GM21515 (cell line): Measurements from ENCODE around the gene ITIH3.

Experiments used
- ATAC-seq: cut with Tn5 transposase; IDR thresholded peaks from one replicate; pipeline ENCODE4 v1.9.1; 2021; ENCODE audit not compliant: unreplicated experiment

Gene ITIH3

GRCh38 chr3:52792961-52793695, 1.5 kb upstream of the ITIH3 start:
- ATAC-seq = no peak

DNA sequence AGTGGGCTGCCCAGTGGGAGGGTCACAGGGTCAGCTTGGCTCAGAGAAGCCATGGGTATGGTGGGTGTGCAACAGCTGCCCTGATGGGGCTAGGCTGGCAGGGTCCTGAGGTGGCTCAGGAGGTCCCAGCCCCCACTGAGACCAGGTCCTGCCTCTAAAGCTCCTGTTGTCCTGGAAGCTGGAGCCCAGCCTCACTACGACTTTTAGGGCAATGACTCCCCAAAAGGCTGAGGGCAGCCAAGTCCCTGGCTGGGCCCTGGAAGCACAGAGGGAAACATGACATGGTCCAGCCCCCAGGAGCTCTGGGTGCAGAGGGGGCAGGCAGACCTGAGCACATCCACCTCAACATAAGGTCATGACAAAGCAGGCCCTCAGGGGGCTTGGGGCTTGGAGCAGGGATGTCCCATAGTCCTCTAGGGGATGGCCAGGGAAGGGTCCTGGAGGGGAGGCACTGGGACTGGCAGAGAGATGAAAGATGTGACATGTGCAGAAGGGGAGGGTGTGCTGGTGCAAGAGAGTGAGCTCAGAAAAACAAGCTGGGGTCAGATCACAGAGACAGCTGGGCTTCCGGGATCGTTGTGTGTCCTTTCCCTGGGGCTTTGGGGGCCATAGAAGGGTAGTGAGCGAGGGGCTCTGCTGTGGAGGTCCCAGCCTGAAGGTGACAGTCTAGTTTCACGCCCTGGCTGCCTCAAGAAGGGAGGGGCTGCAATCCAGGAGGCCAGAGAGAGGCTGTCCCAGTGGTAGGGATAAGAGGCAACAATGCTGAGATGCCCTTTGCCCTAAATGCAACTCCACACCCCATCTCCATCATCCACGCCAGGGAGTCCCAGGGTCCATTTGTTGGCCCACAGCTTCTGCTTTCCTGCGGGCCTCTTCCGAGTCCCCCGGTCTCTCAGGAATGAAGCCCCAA, 639 bp upstream of the ITIH3 start:
- ATAC-seq = no peak

GRCh38 chr3:52795298-52795900, 803 bp downstream of the ITIH3 start:
- no peak for ATAC-seq

- ATAC-seq = no peak
Observed at GRCh38 chr3:52796411-52796810, 1.8 kb downstream of the ITIH3 start.

GRCh38 chr3:52798376-52798977, 3.9 kb downstream of the ITIH3 start:
- ATAC-seq = no peak

DNA sequence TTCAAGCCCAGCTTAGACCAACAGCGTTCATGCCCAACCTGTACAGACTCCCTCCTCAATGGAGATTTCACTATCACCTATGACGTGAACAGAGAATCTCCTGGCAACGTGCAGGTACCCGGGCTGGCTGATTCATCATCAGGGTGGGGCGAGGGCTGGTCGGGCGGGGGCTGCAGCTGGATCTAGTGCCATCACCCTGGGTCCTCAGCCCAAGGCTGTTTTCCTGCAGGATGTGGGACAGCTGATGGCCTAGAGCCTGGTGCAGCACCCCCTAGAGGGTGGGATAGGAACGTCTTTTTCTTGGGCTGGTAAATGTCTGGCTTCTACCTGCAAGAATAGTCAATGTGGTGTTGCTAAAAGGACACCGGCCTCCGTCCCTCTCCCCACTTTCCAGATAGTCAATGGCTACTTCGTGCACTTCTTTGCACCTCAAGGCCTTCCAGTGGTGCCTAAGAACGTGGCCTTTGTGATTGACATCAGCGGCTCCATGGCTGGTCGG, 4.4 kb downstream of the ITIH3 start:
- no peak for ATAC-seq

GRCh38 chr3:52800079-52800478, 5.5 kb downstream of the ITIH3 start:
- no peak for ATAC-seq

DNA sequence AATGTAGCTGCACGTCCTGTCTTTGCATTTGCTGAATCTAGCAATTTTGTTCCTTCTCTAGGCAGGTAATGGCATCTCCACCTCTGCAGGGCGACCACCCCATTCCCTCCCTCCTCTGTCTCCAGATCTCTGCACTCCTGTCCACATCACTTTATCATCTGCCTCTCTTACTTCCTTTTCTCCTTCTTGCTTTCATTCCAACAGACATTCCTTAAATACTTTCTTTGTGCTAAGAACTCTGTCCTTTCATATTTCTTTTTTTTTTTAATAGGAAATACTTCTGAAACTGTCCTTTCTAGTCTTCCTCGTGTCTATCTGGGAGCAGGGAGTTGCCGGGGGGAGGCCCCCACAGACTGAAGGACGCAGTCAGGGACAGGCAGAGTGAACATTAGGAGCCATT, 7.2 kb downstream of the ITIH3 start:
- ATAC-seq = no peak

- no peak for ATAC-seq
Observed at GRCh38 chr3:52805270-52806039, 10.9 kb downstream of the ITIH3 start.

- ATAC-seq = no peak
Observed at GRCh38 chr3:52809149-52809548, 14.6 kb downstream of the ITIH3 start.

- ATAC-seq = no peak
Observed at GRCh38 chr3:52809662-52810377, 15.2 kb downstream of the ITIH3 start.

DNA sequence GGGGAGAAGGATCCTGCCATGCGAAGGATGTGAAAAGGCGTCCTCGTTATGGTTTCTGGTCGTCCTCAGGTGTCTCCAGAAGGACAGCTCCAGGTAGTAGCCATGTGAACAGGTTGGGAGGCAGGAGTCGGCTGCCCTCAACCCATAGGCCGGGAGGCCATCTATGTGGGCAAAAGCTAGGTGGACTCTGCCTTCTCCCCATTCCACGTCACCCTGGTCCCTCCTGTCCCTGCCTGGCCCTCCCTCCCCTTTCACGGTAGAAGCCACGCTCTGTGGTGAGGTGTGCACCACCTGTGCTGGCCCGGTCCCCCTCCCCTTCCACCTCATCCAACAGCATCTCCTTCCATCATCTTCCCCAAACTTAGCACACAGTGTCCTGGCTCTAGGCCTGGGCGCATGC, 16.3 kb downstream of the ITIH3 start:
- no peak for ATAC-seq

GRCh38 chr3:52811452-52812011, 16.9 kb downstream of the ITIH3 start:
- ATAC-seq = no peak

DNA sequence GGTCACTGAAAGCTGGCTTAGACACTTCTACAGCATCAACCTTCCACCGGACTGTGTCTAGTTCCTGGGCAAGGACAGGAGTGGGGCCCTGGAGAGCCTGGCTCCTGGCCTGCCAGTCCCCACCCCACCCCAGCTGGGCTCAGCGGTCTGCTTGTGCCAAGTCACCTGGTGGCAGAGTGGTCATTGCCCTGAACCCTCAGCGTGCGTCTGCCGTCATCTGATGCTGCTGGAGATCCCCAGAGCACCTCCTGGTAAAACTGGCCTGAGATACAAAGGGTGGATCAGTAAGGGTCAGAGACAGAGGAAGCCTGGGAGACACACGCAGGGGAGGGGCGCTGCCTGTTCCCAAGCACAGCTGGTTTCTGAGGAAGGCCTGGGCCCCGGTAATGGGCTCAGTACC, 19.2 kb downstream of the ITIH3 start:
- ATAC-seq = no peak

DNA sequence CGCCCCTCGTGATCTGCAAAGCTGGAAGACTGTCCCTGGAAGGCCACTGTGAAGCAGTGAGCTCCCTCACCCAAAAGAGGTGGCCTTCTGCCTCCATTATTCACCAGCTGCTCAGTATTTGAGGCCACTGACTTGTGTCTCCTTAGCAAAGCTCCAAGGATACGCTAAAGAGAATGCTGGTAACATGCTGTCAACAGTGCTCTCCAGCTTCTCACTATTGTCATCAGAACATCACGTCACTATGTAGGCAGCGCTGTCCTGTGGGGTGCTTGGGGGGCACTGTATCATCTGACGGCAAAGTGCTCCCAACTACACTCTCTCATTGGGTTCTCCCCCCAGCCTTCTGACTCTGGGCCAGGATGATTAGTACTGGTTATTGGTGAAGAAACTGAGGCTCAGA, 21.6 kb downstream of the ITIH3 start:
- ATAC-seq = no peak

DNA sequence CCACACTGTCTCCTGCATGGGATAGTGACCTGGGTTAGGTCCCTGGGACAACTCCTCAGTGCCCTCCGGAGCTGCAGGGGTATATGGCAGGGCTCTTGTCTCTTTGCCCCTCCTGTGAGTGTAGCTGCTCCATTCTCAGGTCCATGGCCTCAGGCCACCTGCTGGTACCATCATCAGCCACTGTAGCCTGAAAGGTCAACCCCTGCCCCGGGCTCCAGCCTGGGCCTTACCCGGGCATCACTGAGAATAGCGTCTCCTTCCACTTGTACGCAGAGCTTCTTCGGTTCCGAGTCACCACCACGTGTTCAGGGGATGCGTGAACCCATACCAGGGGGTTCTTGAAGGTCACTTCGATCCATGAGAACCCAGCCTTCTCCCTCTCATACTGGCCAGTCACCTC, 22.1 kb downstream of the ITIH3 start:
- ATAC-seq = no peak

- no peak for ATAC-seq
Observed at GRCh38 chr3:52817221-52817620, 22.6 kb downstream of the ITIH3 start.

DNA sequence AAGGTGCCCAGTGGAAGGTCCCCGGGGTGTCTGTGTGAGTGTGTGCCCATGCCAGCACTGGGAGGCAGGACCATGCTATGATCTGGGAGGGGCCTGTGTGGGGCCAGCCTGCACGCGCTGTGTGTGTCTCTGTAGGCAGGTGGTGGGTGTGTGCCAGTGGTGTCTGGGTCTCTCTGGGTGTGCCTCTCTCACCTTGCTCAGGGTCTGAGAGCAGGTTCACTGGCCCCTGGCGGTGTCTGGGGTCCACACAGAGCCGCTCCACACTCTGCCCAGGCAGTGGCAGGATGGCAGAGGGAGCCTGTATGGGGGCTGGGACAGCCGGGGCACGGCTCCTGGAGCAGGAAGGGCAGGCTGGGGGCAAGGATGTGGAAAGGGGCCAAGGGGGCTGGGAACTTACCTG, 23.3 kb downstream of the ITIH3 start:
- no peak for ATAC-seq

GRCh38 chr3:52819936-52820335, 25.3 kb downstream of the ITIH3 start:
- no peak for ATAC-seq

DNA sequence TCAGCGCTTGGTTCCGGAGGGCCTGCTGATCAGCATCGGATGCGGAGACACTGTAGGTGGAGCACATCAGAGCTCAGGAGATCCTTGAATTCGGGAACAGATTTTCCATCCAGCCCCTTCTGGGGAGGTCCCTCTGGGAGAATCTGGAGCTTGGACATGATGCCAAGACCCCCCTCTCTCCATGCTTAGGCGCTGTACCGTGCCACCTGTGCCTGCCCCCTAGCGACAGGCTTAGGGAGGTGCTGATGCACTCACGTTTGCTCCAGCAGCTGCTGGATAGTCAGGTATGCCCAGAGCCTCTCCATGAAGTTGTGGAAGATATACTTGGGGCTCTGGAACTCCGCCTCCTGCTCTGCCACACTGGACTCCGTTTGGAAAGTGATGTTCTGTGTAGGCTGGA, 26.1 kb downstream of the ITIH3 start:
- ATAC-seq = no peak
